Activated CD4-positive, alpha-beta T cell treated with anti-CD3 and anti-CD28 coated beads for 36 hours (primary cell): ENCODE measurements around the gene RBMS2. TPM values are rescaled to one million over a fixed set of nuclear protein-coding genes. Genes with fewer than 3 reads are reported as not detected.
A peak's percentile ranks its signal among the peaks of the same experiment; 100 is the strongest.

Experiments
- ATAC-seq: fragments of 200-7000 bp; cut with Tn5 transposase; one replicate; pipeline ENCODE4 v1.10.0; 2021; ENCODE audit warnings: mild to moderate bottlenecking, moderate library complexity
- CTCF ChIA-PET: fragments of 350-600 bp; sonication (Branson Sonifier 250); formaldehyde crosslinking; loops from one replicate; lab custom pipeline; 2021; ENCODE audit warnings: antibody characterized with exemption; lab: Charles Lee
- POLR2A ChIA-PET: fragments of 350-600 bp; sonication (Branson Sonifier 250); formaldehyde crosslinking; loops from one replicate; lab custom pipeline; 2021; ENCODE audit warnings: antibody characterized with exemption, inconsistent platforms; lab: Charles Lee
- DNase-seq: peaks from one replicate; pipeline ENCODE4 v3.0.0-alpha.2; 2020
- H3K27ac Mint-ChIP-seq: one replicate; pipeline ENCODE4 v1.8.0; 2021; ENCODE audit warnings: mixed read lengths
- H3K27me3 Mint-ChIP-seq: one replicate; pipeline ENCODE4 v1.8.0; 2021; ENCODE audit warnings: mixed read lengths
- H3K36me3 Mint-ChIP-seq: one replicate; pipeline ENCODE4 v1.8.0; 2021; ENCODE audit warnings: low read depth, mixed read lengths
- H3K4me1 Mint-ChIP-seq: one replicate; pipeline ENCODE4 v1.8.0; 2021; ENCODE audit warnings: mixed read lengths
- H3K4me3 Mint-ChIP-seq: one replicate; pipeline ENCODE4 v1.8.0; 2021; ENCODE audit warnings: mild to moderate bottlenecking, moderate library complexity, mixed read lengths
- H3K9me3 Mint-ChIP-seq: one replicate; pipeline ENCODE4 v1.8.0; 2021; ENCODE audit warnings: low read depth, mixed read lengths
- intact Hi-C, 2 experiments: fragments of 100-400 bp; cut with DNase I in 1 of 2; cut with micrococcal nuclease in 1 of 2; formaldehyde crosslinking; loops; one replicate each; pipeline versions ENCODE4 v1.14.2 to v1.15.1; 2022 to 2024; cut with DNase I, micrococcal nuclease
- total RNA-seq, 2 experiments: library from RNA; stranded (reverse); gene quantifications; one replicate each; pipeline ENCODE4 v1.2.3, GENCODE V29; 2021

The RBMS2 gene
- total RNA-seq, result 1 to 10 TPM; 5.0 to 7.0 TPM

GRCh38 chr12:56521590-56522371 lies at the start of gene RBMS2:
RBMS2 (plus strand) TSS chr12:56521820; CDS start chr12:56522024, 204 bp downstream.
- Mint-ChIP-seq H3K27ac (peak within 1 kb of the TSS; percentile 79), H3K27me3 (no peaks in the 10 kb centered on the region), H3K4me1 (peaks cover 29% of the 10 kb centered on the region), H3K9me3 (no peaks in the 10 kb centered on the region), H3K36me3 (no peaks in the 10 kb centered on the region), H3K4me3 (peak within 1 kb of the TSS; percentile 75)
- intact Hi-C loops, result loop anchor here in 1 of 2 experiments (1.0 kb wide), 1 partner anchor 109 kb away; the partner anchor contains the start of gene BAZ2A
- DNase-seq, result peak; percentile 66
- peak; percentile 90 for ATAC-seq
- ChIA-PET CTCF (interaction anchor here (0.6 to 4.1 kb wide), 18 partner anchors 9 to 299 kb away, joined by 3 to 25 read pairs (median 4); partner anchors contain the start of gene IL23A), POLR2A (interaction anchor here (0.5 to 1.0 kb wide), 5 partner anchors 52 to 590 kb away, joined by 3 to 4 read pairs (median 3); no protein-coding TSS in a partner anchor)

- CTCF ChIA-PET, result interaction anchor here (1.2 kb wide), 1 partner anchor 40 kb away, joined by 6 read pairs; no protein-coding TSS in a partner anchor
- peaks cover 19% of the 10 kb centered on the region for H3K36me3 Mint-ChIP-seq
- H3K9me3 Mint-ChIP-seq, result no peaks in the 10 kb centered on the region
- no peak for ATAC-seq
- H3K27me3 Mint-ChIP-seq, result no peaks in the 10 kb centered on the region
- H3K4me1 Mint-ChIP-seq, result peaks cover 26% of the 10 kb centered on the region
- intact Hi-C loops, result no loop called here
- DNase-seq, result no peak
- H3K4me3 Mint-ChIP-seq, result no peak overlapping the region
- POLR2A ChIA-PET, result no interaction called here
- no peak overlapping the region for H3K27ac Mint-ChIP-seq
Measured at GRCh38 chr12:56474389-56474788, 47.2 kb upstream of the RBMS2 start.

- no peak for DNase-seq
- no peak for ATAC-seq
- H3K27me3 Mint-ChIP-seq, result no peaks in the 10 kb centered on the region
- POLR2A ChIA-PET, result no interaction called here
- H3K36me3 Mint-ChIP-seq, result peaks cover 9% of the 10 kb centered on the region
- CTCF ChIA-PET, result interaction anchor here (0.5 kb wide), 1 partner anchor 46 kb away, joined by 3 read pairs; no protein-coding TSS in a partner anchor
- H3K27ac Mint-ChIP-seq, result no peak overlapping the region
- H3K4me1 Mint-ChIP-seq, result peaks cover 20% of the 10 kb centered on the region
- no peaks in the 10 kb centered on the region for H3K9me3 Mint-ChIP-seq
- H3K4me3 Mint-ChIP-seq, result no peak overlapping the region
- intact Hi-C loops, result no loop called here
Measured at GRCh38 chr12:56476143-56476542, 45.5 kb upstream of the RBMS2 start.

- H3K27me3 Mint-ChIP-seq, result no peaks in the 10 kb centered on the region
- CTCF ChIA-PET, result interaction anchor here (0.5 to 0.6 kb wide), 2 partner anchors 232 to 538 kb away, joined by 3 read pairs; no protein-coding TSS in a partner anchor
- H3K27ac Mint-ChIP-seq, result no peak overlapping the region
Measured at GRCh38 chr12:56476972-56477432, 44.6 kb upstream of the RBMS2 start.

GRCh38 chr12:56477521-56478225 lies 43.9 kb upstream of the RBMS2 start:
- peaks cover 9% of the 10 kb centered on the region for H3K36me3 Mint-ChIP-seq
- intact Hi-C loops, result no loop called here
- DNase-seq, result no peak
- no peaks in the 10 kb centered on the region for H3K27me3 Mint-ChIP-seq
- CTCF ChIA-PET, result interaction anchor here (0.6 kb wide), 2 partner anchors 142 to 539 kb away, joined by 3 read pairs; no protein-coding TSS in a partner anchor
- ATAC-seq, result no peak
- no peak overlapping the region for H3K27ac Mint-ChIP-seq
- peaks cover 10% of the 10 kb centered on the region for H3K4me1 Mint-ChIP-seq
- POLR2A ChIA-PET, result interaction anchor here (0.8 kb wide), 1 partner anchor 10 kb away, joined by 7 read pairs; the partner anchor contains the start of gene GLS2
- H3K4me3 Mint-ChIP-seq, result no peak overlapping the region
- no peaks in the 10 kb centered on the region for H3K9me3 Mint-ChIP-seq

More at GRCh38 chr12:56476972-56477432, 44.6 kb upstream of the RBMS2 start:
- Mint-ChIP-seq H3K4me3 (no peak overlapping the region), H3K9me3 (no peaks in the 10 kb centered on the region), H3K4me1 (peaks cover 12% of the 10 kb centered on the region), H3K36me3 (peaks cover 9% of the 10 kb centered on the region)
- no peak for DNase-seq
- no peak for ATAC-seq
- POLR2A ChIA-PET, result no interaction called here
- intact Hi-C loops, result no loop called here

- ChIA-PET CTCF (interaction anchor here (0.8 to 2.1 kb wide), 3 partner anchors 9 to 22 kb away, joined by 3 to 8 read pairs (median 5); no protein-coding TSS in a partner anchor), POLR2A (interaction anchor here (0.5 kb wide), 1 partner anchor 120 kb away, joined by 3 read pairs; the partner anchor contains the start of gene STAT2)
- no peak for ATAC-seq
- no peaks in the 10 kb centered on the region for H3K27me3 Mint-ChIP-seq
- no peak overlapping the region for H3K4me3 Mint-ChIP-seq
- H3K27ac Mint-ChIP-seq, result no peak overlapping the region
- peaks cover 3% of the 10 kb centered on the region for H3K36me3 Mint-ChIP-seq
- DNase-seq, result no peak
- no peaks in the 10 kb centered on the region for H3K9me3 Mint-ChIP-seq
- intact Hi-C loops, result no loop called here
- peaks cover 10% of the 10 kb centered on the region for H3K4me1 Mint-ChIP-seq
Measured at GRCh38 chr12:56479625-56480024, 42.0 kb upstream of the RBMS2 start.

GRCh38 chr12:56484566-56484965 lies 37.1 kb upstream of the RBMS2 start:
- H3K27ac Mint-ChIP-seq, result no peak overlapping the region
- H3K4me3 Mint-ChIP-seq, result no peak overlapping the region
- H3K9me3 Mint-ChIP-seq, result no peaks in the 10 kb centered on the region
- peaks cover 18% of the 10 kb centered on the region for H3K27me3 Mint-ChIP-seq
- intact Hi-C loops, result no loop called here
- POLR2A ChIA-PET, result no interaction called here
- H3K4me1 Mint-ChIP-seq, result peaks cover 26% of the 10 kb centered on the region
- DNase-seq (no peak), ATAC-seq (no peak)
- CTCF ChIA-PET, result interaction anchor here (1.0 to 1.4 kb wide), 2 partner anchors 12 to 42 kb away, joined by 3 to 5 read pairs; no protein-coding TSS in a partner anchor
- no peaks in the 10 kb centered on the region for H3K36me3 Mint-ChIP-seq

GRCh38 chr12:56486694-56487093 lies 34.9 kb upstream of the RBMS2 start:
- H3K4me1 Mint-ChIP-seq, result peaks cover 16% of the 10 kb centered on the region
- H3K9me3 Mint-ChIP-seq, result no peaks in the 10 kb centered on the region
- intact Hi-C loops, result no loop called here
- ATAC-seq (no peak), DNase-seq (no peak)
- H3K27me3 Mint-ChIP-seq, result peaks cover 31% of the 10 kb centered on the region
- ChIA-PET POLR2A (no interaction called here), CTCF (interaction anchor here (0.7 kb wide), 1 partner anchor 733 kb away, joined by 3 read pairs; no protein-coding TSS in a partner anchor)
- H3K27ac Mint-ChIP-seq, result no peak overlapping the region
- H3K4me3 Mint-ChIP-seq, result peak overlapping the region; percentile 74
- H3K36me3 Mint-ChIP-seq, result no peaks in the 10 kb centered on the region

GRCh38 chr12:56487448-56488040 lies 34.1 kb upstream of the RBMS2 start:
- peak overlapping the region; percentile 74 for H3K4me3 Mint-ChIP-seq
- no peaks in the 10 kb centered on the region for H3K36me3 Mint-ChIP-seq
- H3K27ac Mint-ChIP-seq, result peak overlapping the region; percentile 69
- ChIA-PET POLR2A (interaction anchor here (1.1 kb wide), 2 partner anchors 10 to 16 kb away, joined by 3 to 7 read pairs; no protein-coding TSS in a partner anchor), CTCF (interaction anchor here (0.6 to 1.8 kb wide), 6 partner anchors 9 to 422 kb away, joined by 3 to 5 read pairs (median 3); no protein-coding TSS in a partner anchor)
- H3K27me3 Mint-ChIP-seq, result peaks cover 32% of the 10 kb centered on the region
- ATAC-seq (peak; percentile 33), DNase-seq (peak; percentile 65)
- intact Hi-C loops, result loop anchor here in 1 of 2 experiments (1.0 kb wide), 2 partner anchors 19 to 38 kb away; partner anchors contain the start of genes SPRYD4 and TIMELESS
- no peaks in the 10 kb centered on the region for H3K9me3 Mint-ChIP-seq
- H3K4me1 Mint-ChIP-seq, result peaks cover 16% of the 10 kb centered on the region
